DMS 273 treated with DMSO at 0.1 percent for 48 hours (cell line): ENCODE data around the gene DYNC1H1.
A peak's percentile ranks its signal among the peaks of the same experiment; 100 is the strongest.
"Not testable (repeated sequence)": the region's sequence is repeated elsewhere in the genome, so short reads cannot be mapped to it uniquely, and the experiment has no call there.

Source experiments
- DNase-seq: peaks from one replicate; lab custom pipeline; 2025; lab: John Stamatoyannopoulos, UW

The DYNC1H1 gene

GRCh38 chr14:102064590-102064989, 100.2 kb downstream of the DYNC1H1 start:
- DNase-seq = not testable (repeated sequence)

GRCh38 chr14:102066041-102066451, 101.7 kb downstream of the DYNC1H1 start:
- DNase-seq = no peak

- DNase-seq = no peak
Observed at GRCh38 chr14:102071283-102071998, 107.1 kb downstream of the DYNC1H1 start.

GRCh38 chr14:102074415-102074964, 110.1 kb downstream of the DYNC1H1 start:
- no peak for DNase-seq

GRCh38 chr14:102075155-102075554, 110.8 kb downstream of the DYNC1H1 start:
- no peak for DNase-seq

- no peak for DNase-seq
Observed at GRCh38 chr14:102077382-102077709, 113.0 kb downstream of the DYNC1H1 start.

- DNase-seq = not testable (repeated sequence)
Observed at GRCh38 chr14:102078361-102078791, 114.0 kb downstream of the DYNC1H1 start.

- DNase-seq = no peak
Observed at GRCh38 chr14:102078831-102079699, 114.7 kb downstream of the DYNC1H1 start.

GRCh38 chr14:102079700-102079979, 115.3 kb downstream of the DYNC1H1 start:
- no peak for DNase-seq

GRCh38 chr14:102080183-102081080, 116.1 kb downstream of the DYNC1H1 start:
- DNase-seq = no peak

GRCh38 chr14:102081231-102082080, 117.1 kb downstream of the DYNC1H1 start:
- no peak for DNase-seq

- not testable (repeated sequence) for DNase-seq
Observed at GRCh38 chr14:102084522-102084921, 120.1 kb downstream of the DYNC1H1 start.

- no peak for DNase-seq
Observed at GRCh38 chr14:102084931-102085330, 120.6 kb downstream of the DYNC1H1 start.

- no peak for DNase-seq
Observed at GRCh38 chr14:102085488-102085887, 121.1 kb downstream of the DYNC1H1 start.

- no peak for DNase-seq
Observed at GRCh38 chr14:102085948-102086708, 121.8 kb downstream of the DYNC1H1 start.

GRCh38 chr14:102086709-102086971, 122.3 kb downstream of the DYNC1H1 start:
- no peak for DNase-seq

- peak; percentile 71 for DNase-seq
Observed at GRCh38 chr14:102086972-102087761, 122.8 kb downstream of the DYNC1H1 start, which contains the start of gene HSP90AA1. TSS of gene HSP90AA1 (minus strand) at chr14:102087044. CDS start at chr14:102086378, 666 bp downstream.

GRCh38 chr14:102087762-102088011, 123.3 kb downstream of the DYNC1H1 start:
- no peak for DNase-seq

- DNase-seq = no peak
Observed at GRCh38 chr14:102088012-102088792, 123.8 kb downstream of the DYNC1H1 start.
